ENCODE data around the gene IER3.

GRCh38 chr6:30757261-30757904 is 13.0 kb upstream of the IER3 start:
- TF ChIP-seq CTCF (IDR thresholded peaks at IDR 0.05 in 8 of 11, conservative IDR thresholded peaks at IDR 0.05 in 3 of 11) (no peak), POLR2AphosphoS5 (IDR thresholded peaks at IDR 0.05) (no peak), POLR2A (IDR thresholded peaks at IDR 0.05) (no peak)

All from spleen (tissue), 7 donors.